Measurements from ENCODE around the gene UEVLD.
A peak's percentile ranks its signal among the peaks of the same experiment; 100 is the strongest.

UEVLD gene

GRCh38 chr11:18493310-18493709 lies 95.2 kb downstream of the UEVLD start:
- H3K4me3 ChIP-seq (ENCODE audit: low read depth, low read length), result no peak overlapping the region
- in situ Hi-C loops (cut with HindIII; ENCODE audit: low sequenced_read_pairs), result no loop called here
- DNase-seq (ENCODE audit: low read depth, low spot score), result no peak
- TF ChIP-seq CTCF (IDR thresholded peaks at IDR 0.05; ENCODE audit: low read depth, low read length), result no peak

DNA sequence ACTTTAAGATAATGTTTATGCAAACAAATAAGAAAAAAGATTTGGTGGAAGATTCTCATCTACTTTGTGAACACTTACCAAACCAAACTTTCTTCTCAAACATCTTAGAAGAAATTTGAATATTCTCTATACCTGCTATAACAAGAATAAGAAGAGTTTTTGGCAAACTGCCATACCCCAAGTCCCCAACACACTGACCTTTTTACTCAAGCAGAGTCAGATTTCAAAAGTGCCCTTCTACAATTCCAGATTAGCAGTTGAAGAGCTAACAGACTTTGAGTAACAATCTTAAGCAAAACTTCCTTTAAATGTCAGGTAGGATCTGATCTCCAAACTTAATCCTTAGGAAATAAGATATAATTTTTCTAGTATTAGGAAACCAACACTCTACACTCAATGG lies 95.6 kb downstream of the UEVLD start:
- no peak for DNase-seq (ENCODE audit: low read depth, low spot score)
- TF ChIP-seq CTCF (IDR thresholded peaks at IDR 0.05; ENCODE audit: low read depth, low read length), result no peak
- in situ Hi-C loops (cut with HindIII; ENCODE audit: low sequenced_read_pairs), result no loop called here
- no peak overlapping the region for H3K4me3 ChIP-seq (ENCODE audit: low read depth, low read length)

GRCh38 chr11:18491924-18492323 lies 96.6 kb downstream of the UEVLD start:
- DNase-seq (ENCODE audit: low read depth, low spot score), result peak; percentile 5
- in situ Hi-C loops (cut with HindIII; ENCODE audit: low sequenced_read_pairs), result no loop called here
- no peak overlapping the region for H3K4me3 ChIP-seq (ENCODE audit: low read depth, low read length)
- no peak for TF ChIP-seq CTCF (IDR thresholded peaks at IDR 0.05; ENCODE audit: low read depth, low read length)

- no peak overlapping the region for H3K4me3 ChIP-seq (ENCODE audit: low read depth, low read length)
- DNase-seq (ENCODE audit: low read depth, low spot score), result no peak
- no peak for TF ChIP-seq CTCF (IDR thresholded peaks at IDR 0.05; ENCODE audit: low read depth, low read length)
- in situ Hi-C loops (cut with HindIII; ENCODE audit: low sequenced_read_pairs), result no loop called here
These were observed 97.6 kb downstream of the UEVLD start for GRCh38 chr11:18490736-18491485.

GRCh38 chr11:18490319-18490718 lies 98.2 kb downstream of the UEVLD start:
- in situ Hi-C loops (cut with HindIII; ENCODE audit: low sequenced_read_pairs), result no loop called here
- no peak overlapping the region for H3K4me3 ChIP-seq (ENCODE audit: low read depth, low read length)
- TF ChIP-seq CTCF (IDR thresholded peaks at IDR 0.05; ENCODE audit: low read depth, low read length), result no peak
- no peak for DNase-seq (ENCODE audit: low read depth, low spot score)

DNA sequence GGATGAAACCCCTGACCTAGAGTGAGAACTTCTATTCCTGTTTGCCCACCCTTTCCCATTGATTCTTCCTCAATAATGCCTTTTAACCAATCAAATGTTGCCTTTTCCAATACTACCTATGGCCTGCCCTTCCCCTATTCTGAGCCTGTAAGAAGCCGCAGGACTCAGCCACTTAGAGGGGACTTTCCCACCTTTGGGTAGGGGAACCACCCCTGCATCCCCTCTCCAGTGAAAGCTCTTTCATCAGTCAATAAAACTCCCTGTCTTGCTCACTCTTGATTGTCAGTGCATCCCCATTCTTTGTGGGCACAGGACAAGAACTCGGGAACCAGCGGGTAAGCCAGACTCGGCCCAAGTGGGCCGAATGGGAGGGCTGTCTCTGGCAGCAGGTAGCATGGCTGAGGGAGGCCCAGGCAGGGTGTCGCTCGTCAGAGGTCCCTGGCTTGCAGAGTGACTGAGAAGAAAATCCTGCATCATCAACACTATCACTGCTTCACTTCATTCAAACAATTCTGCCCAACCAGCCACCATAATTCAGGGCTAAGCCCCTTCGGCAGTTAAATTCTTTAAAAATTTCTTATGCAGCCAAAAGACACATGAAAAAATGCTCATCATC lies 102.5 kb downstream of the UEVLD start:
- no peak overlapping the region for H3K4me3 ChIP-seq (ENCODE audit: low read depth, low read length)
- no peak for DNase-seq (ENCODE audit: low read depth, low spot score)
- in situ Hi-C loops (cut with HindIII; ENCODE audit: low sequenced_read_pairs), result no loop called here
- no peak for TF ChIP-seq CTCF (IDR thresholded peaks at IDR 0.05; ENCODE audit: low read depth, low read length)

All from astrocyte of the spinal cord (primary cell).